MM.1S (cell line): ENCODE results near the gene ACVR1.

ENCODE experiments used
- DNase-seq: peaks from one replicate; pipeline ENCODE4 v3.0.0-alpha.2; 2015
- H2AFZ ChIP-seq: fragments of 300-600 bp; sonication (generic); 2 replicates; pipeline ENCODE4 v1.6.0; 2016; ENCODE audit warnings: antibody characterized with exemption, low read length
- H3F3A ChIP-seq: fragments of 300-600 bp; sonication (generic); 2 replicates; pipeline ENCODE4 v1.6.1; 2016; ENCODE audit warnings: mild to moderate bottlenecking, antibody characterized with exemption, low read length, moderate library complexity, mixed read lengths; ENCODE audit not compliant: insufficient read depth
- H3K27ac ChIP-seq: fragments of 300-600 bp; sonication (generic); 2 replicates; pipeline ENCODE4 v1.5.1; 2016; ENCODE audit warnings: mild to moderate bottlenecking, low read length
- H3K27me3 ChIP-seq: fragments of 300-600 bp; sonication (generic); replicated peaks from 2 replicates; pipeline ENCODE4 v1.6.0; 2016; ENCODE audit warnings: low read length; ENCODE audit not compliant: insufficient read depth
- H3K36me3 ChIP-seq: fragments of 300-600 bp; sonication (generic); replicated peaks from 2 replicates; pipeline ENCODE4 v1.6.1; 2016; ENCODE audit warnings: mild to moderate bottlenecking, low read length, mixed read lengths; ENCODE audit not compliant: insufficient read depth
- H3K4me1 ChIP-seq: fragments of 300-600 bp; sonication (generic); 2 replicates; pipeline ENCODE4 v1.6.1; 2016; ENCODE audit warnings: low read length, mixed read lengths
- H3K4me2 ChIP-seq: fragments of 300-600 bp; sonication (generic); 2 replicates; pipeline ENCODE4 v1.6.0; 2016; ENCODE audit warnings: low read depth, low read length
- H3K4me3 ChIP-seq: fragments of 300-600 bp; sonication (generic); 2 replicates; pipeline ENCODE4 v1.5.1; 2016; ENCODE audit warnings: low read length, mixed read lengths
- H3K79me2 ChIP-seq: fragments of 300-600 bp; sonication (generic); 2 replicates; pipeline ENCODE4 v1.6.1; 2016; ENCODE audit warnings: mixed run types, low read length, mixed read lengths
- H3K9ac ChIP-seq: fragments of 300-600 bp; sonication (generic); 2 replicates; pipeline ENCODE4 v1.6.1; 2016; ENCODE audit warnings: low read length, mixed read lengths
- H3K9me2 ChIP-seq: fragments of 300-600 bp; sonication (generic); replicated peaks from 2 replicates; pipeline ENCODE4 v1.6.1; 2016; ENCODE audit warnings: mild to moderate bottlenecking, low read length, mixed read lengths; ENCODE audit not compliant: insufficient read depth
- H3K9me3 ChIP-seq: fragments of 300-600 bp; sonication (generic); replicated peaks from 2 replicates; pipeline ENCODE4 v1.6.1; 2016; ENCODE audit warnings: mild to moderate bottlenecking, low read length, mixed read lengths; ENCODE audit not compliant: insufficient read depth
- H4K20me1 ChIP-seq: fragments of 300-600 bp; sonication (generic); 2 replicates; pipeline ENCODE4 v1.6.1; 2016; ENCODE audit warnings: mild to moderate bottlenecking, low read length, moderate library complexity, mixed read lengths; ENCODE audit not compliant: insufficient read depth
- CTCF ChIP-seq: fragments of 300-600 bp; sonication (generic); IDR thresholded peaks from 2 replicates; pipeline ENCODE4 v1.5.1; 2016; ENCODE audit warnings: antibody characterized with exemption, low read length, mixed read lengths
- EZH2 ChIP-seq: fragments of 300-600 bp; sonication (generic); optimal IDR thresholded peaks from 2 replicates; pipeline ENCODE3; 2017; ENCODE audit warnings: low read depth, mild to moderate bottlenecking, antibody characterized with exemption, low read length, mixed read lengths
- EZH2phosphoT487 ChIP-seq: fragments of 300-600 bp; sonication (generic); IDR thresholded peaks from 2 replicates; pipeline ENCODE4 v1.6.1; 2018; ENCODE audit warnings: antibody characterized with exemption, low read length

The ACVR1 gene

DNA sequence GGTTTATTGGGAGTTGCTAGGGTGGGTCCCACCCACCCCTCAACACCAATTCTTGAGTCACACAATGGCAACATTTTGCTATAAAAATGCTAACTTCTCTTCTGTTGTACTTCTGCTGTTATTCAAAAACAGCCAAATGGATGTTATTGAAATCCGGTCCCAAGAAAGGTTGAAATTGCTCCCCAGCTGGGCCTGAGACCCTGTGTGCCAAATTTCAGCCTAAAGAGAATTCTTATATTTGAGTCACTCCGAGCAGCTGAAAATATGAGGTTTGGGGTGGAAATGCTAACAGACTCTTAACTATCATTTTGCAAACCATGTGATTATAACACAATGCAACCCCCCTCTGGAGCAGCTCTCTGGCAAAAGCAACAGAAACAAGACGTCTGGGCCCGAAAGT, 27.0 kb upstream of the ACVR1 start:
- Histone ChIP-seq H3K79me2 (no peaks in the 10 kb centered on the region), H3K4me1 (peaks cover 13% of the 10 kb centered on the region), H3K27me3 (no peaks in the 10 kb centered on the region), H3F3A (peaks cover 17% of the 10 kb centered on the region), H4K20me1 (no peaks in the 10 kb centered on the region), H3K36me3 (no peaks in the 10 kb centered on the region), H3K4me2 (no peak overlapping the region), H3K4me3 (no peak overlapping the region), H3K9ac (no peak overlapping the region), H2AFZ (no peak overlapping the region), H3K9me2 (no peaks in the 10 kb centered on the region), H3K9me3 (no peaks in the 10 kb centered on the region), H3K27ac (no peak overlapping the region)
- DNase-seq = no peak
- TF ChIP-seq EZH2 (no peak), CTCF (no peak), EZH2phosphoT487 (no peak)

GRCh38 chr2:157902692-157903091, 26.6 kb upstream of the ACVR1 start:
- H3K4me3 ChIP-seq = no peak overlapping the region
- H3K27ac ChIP-seq = no peak overlapping the region
- no peak overlapping the region for H3K4me2 ChIP-seq
- no peaks in the 10 kb centered on the region for H4K20me1 ChIP-seq
- no peak overlapping the region for H3K9ac ChIP-seq
- H3K4me1 ChIP-seq = peaks cover 17% of the 10 kb centered on the region
- H2AFZ ChIP-seq = no peak overlapping the region
- no peak for DNase-seq
- H3K9me3 ChIP-seq = no peaks in the 10 kb centered on the region
- no peaks in the 10 kb centered on the region for H3K36me3 ChIP-seq
- H3K9me2 ChIP-seq = no peaks in the 10 kb centered on the region
- H3K79me2 ChIP-seq = no peaks in the 10 kb centered on the region
- no peaks in the 10 kb centered on the region for H3K27me3 ChIP-seq
- H3F3A ChIP-seq = peaks cover 21% of the 10 kb centered on the region
- no peak for TF ChIP-seq EZH2phosphoT487
- no peak for TF ChIP-seq CTCF
- no peak for TF ChIP-seq EZH2

GRCh38 chr2:157901325-157901724, 25.2 kb upstream of the ACVR1 start:
- H3K4me1 ChIP-seq = peaks cover 23% of the 10 kb centered on the region
- H4K20me1 ChIP-seq = no peaks in the 10 kb centered on the region
- TF ChIP-seq CTCF (peak; percentile 44), EZH2phosphoT487 (no peak)
- no peaks in the 10 kb centered on the region for H3K9me2 ChIP-seq
- H3K79me2 ChIP-seq = no peaks in the 10 kb centered on the region
- no peaks in the 10 kb centered on the region for H3K36me3 ChIP-seq
- H3K4me2 ChIP-seq = no peak overlapping the region
- no peak overlapping the region for H2AFZ ChIP-seq
- peaks cover 29% of the 10 kb centered on the region for H3F3A ChIP-seq
- no peak overlapping the region for H3K27ac ChIP-seq
- no peaks in the 10 kb centered on the region for H3K9me3 ChIP-seq
- no peak overlapping the region for H3K4me3 ChIP-seq
- no peak for DNase-seq
- H3K9ac ChIP-seq = no peak overlapping the region
- no peaks in the 10 kb centered on the region for H3K27me3 ChIP-seq
